ENCODE data around the gene ST8SIA3.

Gene ST8SIA3
- total RNA-seq = 0 to 0.32 (median 0.04) reads per million in 18 experiments

DNA sequence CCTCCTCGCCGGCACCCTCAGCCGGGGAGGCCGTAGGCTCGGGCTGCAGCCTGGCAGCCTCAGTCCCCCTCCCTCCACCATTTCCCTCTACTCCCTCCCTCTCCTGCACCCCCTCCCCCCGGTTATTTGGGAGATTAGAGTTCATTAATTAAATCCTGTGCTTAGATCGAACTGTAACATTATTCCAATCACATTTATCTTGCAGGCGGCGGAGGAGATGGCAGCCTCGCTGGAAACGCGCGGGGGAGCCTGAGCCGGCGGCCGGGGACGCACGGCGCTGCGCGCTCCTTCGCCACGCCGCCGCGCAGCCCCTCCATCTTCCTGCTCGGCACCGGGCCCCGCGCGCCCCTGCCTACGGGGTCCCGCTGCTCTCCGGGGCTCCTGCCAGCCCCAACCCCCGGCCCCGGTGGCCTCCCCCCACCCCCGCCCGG, at the start of gene ST8SIA3:
TSS of gene ST8SIA3 (plus strand) at position 287 of the 431 bp plus-strand sequence. CDS start 290 bp downstream, outside the sequence.
- DNase-seq = no peak

DNA sequence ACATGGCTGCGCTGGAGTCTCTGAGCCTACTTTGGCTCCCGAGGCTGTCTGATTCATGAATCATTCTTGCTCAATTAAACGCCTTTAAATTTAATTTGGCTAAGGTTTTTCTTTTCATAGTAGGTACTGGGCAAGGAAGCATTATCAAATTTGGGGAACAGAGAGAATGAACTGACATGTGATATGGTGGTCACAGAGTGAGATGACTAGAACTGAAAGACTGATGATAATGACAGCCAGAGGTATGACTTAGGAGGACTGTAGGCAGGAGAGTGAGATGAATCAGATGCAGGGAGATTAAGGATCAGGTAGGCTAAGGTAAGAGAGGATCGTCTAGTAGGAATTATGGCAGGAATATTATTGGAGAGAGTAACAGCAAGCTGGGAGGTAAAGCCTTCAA, 40.9 kb upstream of the ST8SIA3 start:
- DNase-seq = no peak

DNA sequence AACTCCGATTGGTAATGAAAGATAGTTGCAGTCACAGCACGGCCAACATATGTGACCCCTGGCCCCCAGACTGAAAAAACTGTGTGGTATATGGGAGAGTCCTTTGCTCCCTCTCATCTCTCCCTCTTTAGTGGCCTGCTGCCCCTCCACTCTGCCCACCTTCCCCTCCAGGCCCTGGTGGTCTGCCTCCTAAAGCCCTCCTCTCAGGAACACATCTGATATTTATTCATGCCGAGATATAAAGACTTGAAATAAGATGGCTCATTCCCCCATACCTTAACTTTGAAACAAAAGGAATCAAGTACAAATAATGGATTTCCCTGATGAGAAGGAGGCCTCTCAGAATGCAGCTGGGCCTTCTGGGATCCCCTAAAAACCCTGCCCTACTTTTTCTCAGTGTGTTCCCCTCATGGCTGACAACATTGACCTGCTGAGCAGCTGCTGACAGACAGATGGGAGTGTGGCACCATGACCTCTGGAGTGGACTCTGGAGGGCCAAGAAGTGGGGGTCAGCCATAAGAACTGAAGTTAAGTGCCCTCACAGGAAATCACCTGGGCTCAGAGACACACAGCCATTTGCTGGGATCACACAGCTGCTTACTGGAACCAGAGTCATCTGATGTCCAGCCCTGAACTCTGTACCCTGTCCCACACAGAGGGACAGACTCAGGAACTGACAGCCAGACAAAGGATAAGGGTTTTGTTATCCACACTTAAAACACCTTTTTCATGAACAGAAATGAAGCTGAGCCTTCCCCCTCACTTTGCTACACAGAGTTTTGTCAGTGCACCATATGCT, 39.8 kb upstream of the ST8SIA3 start:
- DNase-seq = no peak

GRCh38 chr18:57320603-57321002, 31.8 kb upstream of the ST8SIA3 start:
- DNase-seq = no peak

- DNase-seq = no peak
Measured at GRCh38 chr18:57325491-57326166, 26.7 kb upstream of the ST8SIA3 start.

- DNase-seq = no peak
Measured at GRCh38 chr18:57326718-57327323, 25.5 kb upstream of the ST8SIA3 start.

- no peak for DNase-seq
Measured at GRCh38 chr18:57328665-57329064, 23.7 kb upstream of the ST8SIA3 start.

GRCh38 chr18:57329856-57330255, 22.5 kb upstream of the ST8SIA3 start:
- DNase-seq = no peak

GRCh38 chr18:57331718-57332117, 20.6 kb upstream of the ST8SIA3 start:
- DNase-seq = no peak

DNA sequence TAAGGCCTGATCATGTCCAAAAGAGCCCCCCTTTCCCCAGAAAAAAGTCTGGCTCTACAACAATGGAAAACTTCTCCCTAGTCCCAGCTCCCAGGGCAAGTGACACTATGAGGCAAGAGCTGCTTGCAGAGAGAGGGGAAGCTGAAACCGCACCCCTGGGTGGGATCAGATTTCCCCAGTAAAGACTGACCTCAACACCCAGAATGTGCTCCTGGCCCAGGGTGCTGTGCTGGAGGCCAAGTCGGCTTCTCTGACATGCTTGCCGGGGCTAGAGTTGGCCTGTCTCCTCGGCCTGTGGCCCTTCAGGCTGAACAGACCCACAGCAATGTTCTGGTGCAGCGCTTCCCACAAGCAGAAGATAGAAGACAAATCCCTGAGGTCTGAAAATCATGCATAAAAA, 18.4 kb upstream of the ST8SIA3 start:
- no peak for DNase-seq

DNA sequence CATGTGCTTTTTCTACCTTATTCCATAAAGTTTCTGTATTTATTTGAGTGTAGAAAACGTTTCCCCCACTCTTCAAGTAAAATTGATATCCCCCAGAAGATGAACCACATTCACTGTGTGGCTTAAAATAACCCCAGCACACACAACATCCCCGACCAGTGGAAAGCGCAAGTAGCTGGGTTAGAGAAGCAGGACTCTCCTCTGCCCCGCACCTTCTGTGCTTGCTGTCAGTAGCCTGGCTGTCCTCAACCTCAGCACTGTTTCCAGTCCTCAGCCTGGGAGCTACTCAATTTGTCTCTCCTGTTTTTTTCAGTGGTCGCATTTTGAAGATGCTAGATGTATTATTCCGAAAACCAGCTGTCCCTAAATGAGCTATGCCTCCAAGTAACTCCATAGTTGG, 18.0 kb upstream of the ST8SIA3 start:
- no peak for DNase-seq

DNA sequence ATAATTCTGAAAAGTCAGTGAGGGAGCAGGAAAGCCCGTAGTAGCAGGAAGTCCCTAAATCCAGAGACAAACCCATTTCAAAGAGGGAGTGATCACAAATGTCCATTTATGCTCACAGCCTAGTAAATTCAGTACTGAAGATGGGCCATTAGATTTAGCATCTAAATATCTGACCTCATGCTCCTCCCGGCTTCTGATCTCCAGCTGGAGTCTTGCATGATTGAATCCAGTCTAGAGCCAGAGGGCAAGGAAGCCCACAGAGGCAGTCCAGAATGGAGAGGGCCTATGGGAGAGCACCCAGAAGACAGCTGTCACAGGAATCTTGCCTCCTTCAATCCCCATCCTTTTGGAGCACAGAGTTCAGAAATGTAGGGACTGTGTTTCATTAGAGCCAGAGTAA, 16.0 kb upstream of the ST8SIA3 start:
- DNase-seq = no peak

DNA sequence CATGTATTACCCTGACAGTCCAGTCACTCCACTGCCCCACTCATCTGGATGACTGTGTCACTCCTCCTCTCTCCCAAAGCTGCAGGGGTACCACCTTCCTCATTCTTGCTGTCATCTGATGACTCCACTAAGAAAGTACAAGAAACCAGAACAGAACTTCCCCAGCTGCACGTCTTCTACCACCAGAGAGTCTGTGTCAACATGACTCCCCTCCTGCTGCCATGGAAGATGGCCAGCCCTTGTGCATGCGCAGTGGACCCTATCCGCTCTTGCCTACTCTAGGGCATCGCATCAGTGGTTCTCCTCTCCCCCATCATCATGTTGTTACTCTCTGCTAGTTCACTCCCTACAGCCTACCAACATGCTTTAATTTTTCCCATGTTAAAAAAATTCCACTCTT, 14.5 kb upstream of the ST8SIA3 start:
- no peak for DNase-seq

GRCh38 chr18:57343833-57344232, 8.5 kb upstream of the ST8SIA3 start:
- DNase-seq = no peak

GRCh38 chr18:57346876-57347275, 5.5 kb upstream of the ST8SIA3 start:
- no peak for DNase-seq

DNA sequence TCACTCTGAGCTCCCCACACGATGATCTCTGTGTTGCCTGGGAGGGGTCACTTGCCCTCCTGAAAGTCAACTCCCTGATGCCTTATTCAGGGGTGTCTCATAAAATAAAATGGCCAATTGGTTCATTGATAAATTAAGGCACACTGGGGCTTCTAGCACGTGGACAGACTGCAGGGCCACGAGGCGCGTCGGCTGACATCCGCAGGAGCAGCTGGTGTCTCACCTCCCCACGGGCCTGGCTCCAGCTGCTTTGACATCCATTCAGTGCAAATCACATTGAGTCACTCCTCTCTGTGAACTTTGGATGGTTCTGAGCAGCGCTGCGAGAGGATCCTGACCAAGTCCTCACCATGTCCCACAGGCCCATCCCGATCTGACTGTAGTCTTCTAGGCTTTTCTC, 4.6 kb upstream of the ST8SIA3 start:
- no peak for DNase-seq

DNA sequence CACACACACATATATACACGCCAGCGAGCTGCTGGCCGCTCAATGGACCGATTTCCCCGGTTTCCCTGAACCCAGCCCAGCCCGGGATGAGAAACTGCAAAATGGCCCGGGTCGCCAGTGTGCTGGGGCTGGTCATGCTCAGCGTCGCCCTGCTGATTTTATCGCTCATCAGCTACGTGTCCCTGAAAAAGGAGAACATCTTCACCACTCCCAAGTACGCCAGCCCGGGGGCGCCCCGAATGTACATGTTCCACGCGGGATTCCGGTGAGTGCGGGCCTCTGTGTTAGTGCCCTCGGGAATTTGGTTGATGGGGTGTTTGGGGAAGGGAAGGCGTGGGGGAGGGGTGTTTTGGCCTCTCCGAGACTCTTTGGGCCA, 392 bp downstream of the ST8SIA3 start:
- no peak for DNase-seq

- no peak for DNase-seq
Measured at GRCh38 chr18:57353137-57353939, 981 bp downstream of the ST8SIA3 start.

DNA sequence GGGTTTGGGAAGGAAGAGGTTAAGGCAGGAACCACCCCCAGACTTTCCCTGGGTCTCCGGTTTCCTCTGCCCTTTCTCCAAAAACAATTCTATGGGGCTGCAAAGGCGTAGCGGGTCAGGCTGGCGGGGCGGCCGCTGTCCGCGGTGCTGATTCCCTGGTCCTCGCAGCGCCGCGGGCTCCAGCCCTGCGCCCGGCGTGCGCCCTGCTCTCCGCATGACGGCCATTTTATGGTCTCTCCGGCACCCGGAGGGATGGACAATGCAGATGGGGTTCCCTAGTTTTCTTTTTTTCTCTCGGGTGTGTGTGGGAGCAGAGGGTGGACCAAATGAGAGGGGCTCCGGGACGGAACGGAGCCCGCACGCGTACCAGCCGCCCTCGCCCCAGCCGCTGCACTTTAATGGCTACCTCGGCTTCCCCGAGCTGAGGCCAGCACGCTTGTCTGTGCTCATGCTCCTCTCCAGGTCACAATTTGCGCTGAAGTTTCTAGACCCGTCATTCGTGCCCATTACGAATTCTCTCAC, 1.6 kb downstream of the ST8SIA3 start:
- DNase-seq = peak in 1 of 2 donors; percentile 19

DNA sequence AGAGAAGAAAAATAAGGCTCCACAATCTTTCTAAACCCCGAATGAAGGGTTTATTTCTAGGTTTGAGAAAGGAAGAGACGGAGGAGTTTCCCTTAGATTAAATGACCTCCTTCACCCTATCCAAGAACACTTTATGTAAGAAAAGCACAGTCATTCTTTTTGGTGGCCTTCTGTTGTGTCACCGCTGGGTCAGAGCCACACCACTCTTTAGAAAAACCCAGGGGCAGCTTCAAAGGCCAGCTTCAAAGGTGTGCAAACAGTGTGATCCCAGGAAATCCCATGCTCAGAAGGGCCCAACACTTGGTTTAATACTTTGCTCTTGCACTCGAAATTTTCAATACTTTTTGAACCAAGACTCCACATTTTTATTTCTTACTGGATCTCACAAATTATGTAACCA, 7.1 kb downstream of the ST8SIA3 start:
- no peak for DNase-seq

DNA sequence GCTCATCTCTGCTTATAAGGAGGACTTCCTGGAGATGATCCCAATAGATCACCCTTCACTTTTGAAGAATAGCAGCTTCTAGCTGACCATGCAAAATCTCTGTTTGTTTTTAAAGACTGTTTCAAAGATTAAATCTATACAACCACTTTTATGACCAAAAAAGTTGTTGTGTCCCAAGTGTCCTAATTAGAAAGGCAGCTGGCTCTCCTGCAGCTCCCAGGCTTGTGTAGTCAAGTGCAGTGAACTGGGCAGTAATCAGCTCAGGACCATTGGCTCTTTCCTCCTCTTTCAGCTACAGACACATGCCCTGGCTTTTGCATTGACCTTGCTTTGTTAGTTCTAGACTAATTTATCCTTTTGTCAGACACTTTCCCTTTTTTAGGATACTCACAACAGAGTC, 10.4 kb downstream of the ST8SIA3 start:
- no peak for DNase-seq

DNA sequence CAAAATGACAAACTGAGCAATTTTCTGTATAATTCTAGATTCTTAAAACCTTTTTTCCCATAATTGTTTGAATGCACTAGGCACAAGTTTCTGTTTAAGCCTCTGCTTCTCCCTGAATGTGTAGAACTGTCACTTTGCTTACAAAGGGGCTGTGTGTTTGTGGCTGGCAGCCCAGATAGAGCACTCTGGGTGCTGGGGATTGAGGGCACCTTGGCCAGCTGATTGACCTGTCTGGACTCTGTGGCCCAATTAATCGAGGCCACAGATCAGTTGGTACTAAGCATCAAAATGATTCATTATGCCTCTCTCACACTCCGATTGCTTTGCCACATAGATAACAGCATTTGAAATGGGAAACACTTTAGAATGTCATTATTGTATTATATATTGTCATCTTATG, 12.1 kb downstream of the ST8SIA3 start:
- DNase-seq = no peak

Data from inflammatory macrophage (primary cell).